Measurements from ENCODE around the gene MEX3A. TPM values are rescaled to one million over a fixed set of nuclear protein-coding genes. Genes with fewer than 3 reads are reported as not detected.

MEX3A gene
- total and polyA plus RNA-seq, 2 of the 8 experiments (the other 6 are each of a cell fraction or from before 2014, with no cell fraction given): 34.1 to 52.4 TPM

- Histone ChIP-seq H3K23me2 (ENCODE audit: low read depth, low read length) (peaks cover 3% of the 10 kb centered on the region; the same call in 1 of the 2 replicates), H3K79me2 (ENCODE audit: control insufficient read depth in 1 of 2, insufficient read depth in 2 of 2, low read length in 2 of 2) (peaks cover 0 to 31% of the 10 kb centered on the region in 2 experiments; a peak in 3 of 4 replicates), H3K9me3 (ENCODE audit: insufficient read depth in 2 of 2, low read depth in 1 of 2, low read length in 1 of 2) (no peaks in the 10 kb centered on the region), H3K36me3 (ENCODE audit: control insufficient read depth in 2 of 4, insufficient read depth in 4 of 4, low read length in 3 of 4) (no peaks in the 10 kb centered on the region), H3K14ac (ENCODE audit: insufficient read length) (no peak overlapping the region), H3K4me1 (replicated peaks in 1 of 4; ENCODE audit: control insufficient read depth in 3 of 4, insufficient read depth in 4 of 4, low read length in 3 of 4) (peaks cover 4 to 13% (median 9%) of the 10 kb centered on the region in 4 experiments), H4K20me1 (replicated peaks in 1 of 2; ENCODE audit: control insufficient read depth in 1 of 2, insufficient read depth in 2 of 2, low read length in 2 of 2) (peaks cover 8 to 9% of the 10 kb centered on the region in 2 experiments), H2BK20ac (ENCODE audit: low read length) (no peak overlapping the region), H3K79me1 (ENCODE audit: low read depth, low read length) (peaks cover 7% of the 10 kb centered on the region), H3K9ac (replicated peaks in 1 of 4; ENCODE audit: extremely low read depth in 1 of 4, low read depth in 3 of 4, low read length in 3 of 4) (no peak overlapping the region; a peak in 1 of 7 replicates), H3K27me3 (replicated peaks in 1 of 4; ENCODE audit: control insufficient read depth in 3 of 4, extremely low read depth in 1 of 4, insufficient read depth in 3 of 4, low read length in 3 of 4) (no peaks in the 10 kb centered on the region), H3K27ac (ENCODE audit: low read depth, low read length) (no peak overlapping the region), H4K5ac (ENCODE audit: insufficient read length, low read depth, low read length) (no peak overlapping the region), H2BK12ac (ENCODE audit: low read depth, low read length) (no peak overlapping the region), H2AK5ac (ENCODE audit: low read depth, low read length) (no peak overlapping the region), H3K4ac (replicated peaks; ENCODE audit: insufficient read length, low read depth, low read length) (no peak overlapping the region), H2BK120ac (replicated peaks; ENCODE audit: low read depth, low read length) (no peak overlapping the region), H3K18ac (ENCODE audit: extremely low read depth, low read length) (no peak overlapping the region), H4K8ac (ENCODE audit: extremely low read depth, insufficient read depth, low read length) (no peak overlapping the region), H3K4me3 (ENCODE audit: extremely low read depth in 1 of 4, insufficient read depth in 2 of 4, low read depth in 3 of 4, low read length in 4 of 4) (no peak overlapping the region), H2BK5ac (ENCODE audit: low read depth, low read length) (no peak overlapping the region), H4K91ac (replicated peaks; ENCODE audit: insufficient read length, low read length) (no peak overlapping the region), H3K4me2 (ENCODE audit: insufficient read depth in 1 of 2, low read depth in 2 of 2, low read length in 2 of 2) (no peak overlapping the region), H2BK15ac (ENCODE audit: low read length) (no peak overlapping the region), H2AFZ (ENCODE audit: low read length) (no peak overlapping the region), H3K56ac (replicated peaks; ENCODE audit: insufficient read length, low read depth, low read length) (no peak overlapping the region), H3K23ac (ENCODE audit: insufficient read length) (no peak overlapping the region)
- TF ChIP-seq PHF8 (conservative IDR thresholded peaks at IDR 0.05; ENCODE audit: low read depth, low read length) (no peak), JUND (IDR thresholded peaks at IDR 0.05; ENCODE audit: low read length) (peak; percentile 40; the same call in 1 of the 2 replicates), SIRT6 (IDR thresholded peaks at IDR 0.05; ENCODE audit: low read length) (no peak), TEAD4 (IDR thresholded peaks at IDR 0.05; ENCODE audit: low read depth, low read length) (0 out of 2 replicates have a peak, but pooled peaks have one; percentile 44), TAF1 (IDR thresholded peaks at IDR 0.05; ENCODE audit: low read depth, low read length) (0 out of 2 replicates have a peak, but pooled peaks have one; percentile 18)
- CTCF ChIA-PET (ENCODE audit: partially characterized antibody): interaction anchor here (0.8 to 29.5 kb wide), 8 partner anchors 10 to 194 kb away, joined by 3 to 1994 read pairs (median 3); partner anchors contain the start of gene LMNA
- POLR2A ChIA-PET (ENCODE audit: partially characterized antibody): interaction anchor here (1.1 to 29.6 kb wide), 5 partner anchors 10 to 103 kb away, joined by 3 to 763 read pairs (median 12); partner anchors contain the start of gene LMNA
- no peak for DNase-seq (ENCODE audit: low read depth in 1 of 2, low spot score in 2 of 2)
- FAIRE-seq: no peak
- WGBS, 2 experiments (ENCODE audit: extremely low coverage in 1 of 2, insufficient coverage in 1 of 2, insufficient read length in 1 of 2, insufficient replicate concordance in 2 of 2, low coverage in 1 of 2, low lambda C conversion rate in 2 of 2, missing lambda C conversion rate in 1 of 2): 77% methylated on average over 1 of the region's 1 CpG; no CpG with 5 or more reads in 1 of the 2 experiments
Observed at GRCh38 chr1:156086256-156086662, 4.0 kb upstream of the MEX3A start.

All from H1 (cell line).